ENCODE data around the gene BLVRB.

BLVRB gene

GRCh38 chr19:40452016-40452415, 13.5 kb downstream of the BLVRB start:
- H3K27ac ChIP-seq, result no peak overlapping the region
- no peaks in the 10 kb centered on the region for H3K36me3 ChIP-seq (ENCODE audit: insufficient read depth)
- H3K4me2 ChIP-seq, result no peak overlapping the region
- H2AFZ ChIP-seq (ENCODE audit: low read depth), result no peak overlapping the region
- H3K4me3 ChIP-seq (IDR thresholded peaks at IDR 0.05; ENCODE audit: insufficient read depth, low read depth, low read length), result no peak overlapping the region
- H3K9ac ChIP-seq, result no peak overlapping the region
- H3K79me2 ChIP-seq (ENCODE audit: insufficient read depth, low read depth), result no peaks in the 10 kb centered on the region
- no peaks in the 10 kb centered on the region for H4K20me1 ChIP-seq (ENCODE audit: insufficient read depth)
- no peaks in the 10 kb centered on the region for H3K27me3 ChIP-seq (ENCODE audit: insufficient read depth, low read depth)
- TF ChIP-seq, protein P1, sequence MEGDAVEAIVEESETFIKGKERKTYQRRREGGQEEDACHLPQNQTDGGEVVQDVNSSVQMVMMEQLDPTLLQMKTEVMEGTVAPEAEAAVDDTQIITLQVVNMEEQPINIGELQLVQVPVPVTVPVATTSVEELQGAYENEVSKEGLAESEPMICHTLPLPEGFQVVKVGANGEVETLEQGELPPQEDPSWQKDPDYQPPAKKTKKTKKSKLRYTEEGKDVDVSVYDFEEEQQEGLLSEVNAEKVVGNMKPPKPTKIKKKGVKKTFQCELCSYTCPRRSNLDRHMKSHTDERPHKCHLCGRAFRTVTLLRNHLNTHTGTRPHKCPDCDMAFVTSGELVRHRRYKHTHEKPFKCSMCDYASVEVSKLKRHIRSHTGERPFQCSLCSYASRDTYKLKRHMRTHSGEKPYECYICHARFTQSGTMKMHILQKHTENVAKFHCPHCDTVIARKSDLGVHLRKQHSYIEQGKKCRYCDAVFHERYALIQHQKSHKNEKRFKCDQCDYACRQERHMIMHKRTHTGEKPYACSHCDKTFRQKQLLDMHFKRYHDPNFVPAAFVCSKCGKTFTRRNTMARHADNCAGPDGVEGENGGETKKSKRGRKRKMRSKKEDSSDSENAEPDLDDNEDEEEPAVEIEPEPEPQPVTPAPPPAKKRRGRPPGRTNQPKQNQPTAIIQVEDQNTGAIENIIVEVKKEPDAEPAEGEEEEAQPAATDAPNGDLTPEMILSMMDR (conservative IDR thresholded peaks at IDR 0.05; ENCODE audit: low read depth, low read length), result no peak
- H3K4me1 ChIP-seq (ENCODE audit: low read depth, poor library complexity, severe bottlenecking), result no peaks in the 10 kb centered on the region

DNA sequence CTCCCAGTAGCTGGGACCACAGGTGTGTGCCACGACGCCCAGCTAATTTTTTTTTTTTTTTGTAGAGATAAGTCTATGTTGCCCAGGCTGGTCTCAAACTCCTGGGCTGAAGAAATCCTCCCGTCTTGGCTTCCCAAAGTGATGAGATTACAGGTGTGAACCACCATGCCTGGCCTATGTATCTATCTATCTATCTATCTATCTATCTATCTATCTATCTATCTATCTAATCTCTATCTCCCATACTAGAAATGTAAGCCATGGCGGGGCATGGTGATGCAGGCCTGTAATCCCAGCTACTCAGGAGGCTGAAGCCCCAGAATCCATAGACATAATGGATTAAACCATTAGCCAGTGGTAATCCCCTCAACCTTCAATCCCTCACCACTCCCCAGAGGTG, 14.9 kb downstream of the BLVRB start:
- no peak overlapping the region for H3K4me2 ChIP-seq
- no peak overlapping the region for H2AFZ ChIP-seq (ENCODE audit: low read depth)
- no peak overlapping the region for H3K4me3 ChIP-seq (IDR thresholded peaks at IDR 0.05; ENCODE audit: insufficient read depth, low read depth, low read length)
- no peaks in the 10 kb centered on the region for H3K79me2 ChIP-seq (ENCODE audit: insufficient read depth, low read depth)
- no peaks in the 10 kb centered on the region for H4K20me1 ChIP-seq (ENCODE audit: insufficient read depth)
- H3K36me3 ChIP-seq (ENCODE audit: insufficient read depth), result no peaks in the 10 kb centered on the region
- TF ChIP-seq, protein P1 (conservative IDR thresholded peaks at IDR 0.05; ENCODE audit: low read depth, low read length), result no peak
- no peaks in the 10 kb centered on the region for H3K27me3 ChIP-seq (ENCODE audit: insufficient read depth, low read depth)
- no peak overlapping the region for H3K9ac ChIP-seq
- no peak overlapping the region for H3K27ac ChIP-seq
- H3K4me1 ChIP-seq (ENCODE audit: low read depth, poor library complexity, severe bottlenecking), result no peaks in the 10 kb centered on the region

- H3K9ac ChIP-seq, result no peak overlapping the region
- H3K36me3 ChIP-seq (ENCODE audit: insufficient read depth), result no peaks in the 10 kb centered on the region
Observed at GRCh38 chr19:40449506-40449905, 16.0 kb downstream of the BLVRB start.

GRCh38 chr19:40446263-40446784, 19.2 kb downstream of the BLVRB start:
- Histone ChIP-seq H3K36me3 (ENCODE audit: insufficient read depth) (no peaks in the 10 kb centered on the region), H3K79me2 (ENCODE audit: insufficient read depth, low read depth) (peaks cover 9% of the 10 kb centered on the region), H3K4me2 (no peak overlapping the region), H3K27me3 (ENCODE audit: insufficient read depth, low read depth) (no peaks in the 10 kb centered on the region), H4K20me1 (ENCODE audit: insufficient read depth) (no peaks in the 10 kb centered on the region), H2AFZ (ENCODE audit: low read depth) (no peak overlapping the region), H3K4me1 (ENCODE audit: low read depth, poor library complexity, severe bottlenecking) (peaks cover 12% of the 10 kb centered on the region), H3K4me3 (IDR thresholded peaks at IDR 0.05; ENCODE audit: insufficient read depth, low read depth, low read length) (no peak overlapping the region), H3K27ac (no peak overlapping the region), H3K9ac (no peak overlapping the region)
- TF ChIP-seq, protein P1 (conservative IDR thresholded peaks at IDR 0.05; ENCODE audit: low read depth, low read length), result no peak

More at GRCh38 chr19:40449506-40449905, 16.0 kb downstream of the BLVRB start:
- H4K20me1 ChIP-seq (ENCODE audit: insufficient read depth), result no peaks in the 10 kb centered on the region
- TF ChIP-seq, protein P1 (conservative IDR thresholded peaks at IDR 0.05; ENCODE audit: low read depth, low read length), result no peak
- no peaks in the 10 kb centered on the region for H3K27me3 ChIP-seq (ENCODE audit: insufficient read depth, low read depth)
- H3K79me2 ChIP-seq (ENCODE audit: insufficient read depth, low read depth), result no peaks in the 10 kb centered on the region
- peaks cover 3% of the 10 kb centered on the region for H3K4me1 ChIP-seq (ENCODE audit: low read depth, poor library complexity, severe bottlenecking)
- no peak overlapping the region for H2AFZ ChIP-seq (ENCODE audit: low read depth)
- no peak overlapping the region for H3K27ac ChIP-seq
- H3K4me2 ChIP-seq, result no peak overlapping the region
- no peak overlapping the region for H3K4me3 ChIP-seq (IDR thresholded peaks at IDR 0.05; ENCODE audit: insufficient read depth, low read depth, low read length)

Measured in KMS-11 (cell line).